ENCODE measurements around the gene ZNF835.
"Not testable (repeated sequence)": the region's sequence is repeated elsewhere in the genome, so short reads cannot be mapped to it uniquely, and the experiment has no call there.

DNA sequence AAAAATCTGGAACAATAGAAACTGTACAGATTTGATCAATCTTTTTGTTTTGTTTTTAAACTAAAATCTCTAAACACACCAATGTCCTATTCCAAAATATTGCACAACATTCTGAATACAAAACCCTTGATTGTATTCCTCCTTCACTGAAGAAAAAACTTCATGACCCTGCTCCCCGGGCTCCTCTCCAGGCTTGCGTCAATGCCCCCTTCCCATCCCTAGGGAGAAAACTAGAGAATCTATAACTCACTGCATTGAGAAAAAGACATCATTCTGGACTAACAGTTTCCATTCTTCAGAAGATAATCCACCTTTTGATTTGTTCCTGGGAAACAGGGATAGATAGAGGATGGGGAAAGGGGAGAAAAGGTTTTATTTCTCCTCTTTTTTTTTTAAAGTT, 1.1 kb upstream of the ZNF835 start:
- TF ChIP-seq, protein P1, sequence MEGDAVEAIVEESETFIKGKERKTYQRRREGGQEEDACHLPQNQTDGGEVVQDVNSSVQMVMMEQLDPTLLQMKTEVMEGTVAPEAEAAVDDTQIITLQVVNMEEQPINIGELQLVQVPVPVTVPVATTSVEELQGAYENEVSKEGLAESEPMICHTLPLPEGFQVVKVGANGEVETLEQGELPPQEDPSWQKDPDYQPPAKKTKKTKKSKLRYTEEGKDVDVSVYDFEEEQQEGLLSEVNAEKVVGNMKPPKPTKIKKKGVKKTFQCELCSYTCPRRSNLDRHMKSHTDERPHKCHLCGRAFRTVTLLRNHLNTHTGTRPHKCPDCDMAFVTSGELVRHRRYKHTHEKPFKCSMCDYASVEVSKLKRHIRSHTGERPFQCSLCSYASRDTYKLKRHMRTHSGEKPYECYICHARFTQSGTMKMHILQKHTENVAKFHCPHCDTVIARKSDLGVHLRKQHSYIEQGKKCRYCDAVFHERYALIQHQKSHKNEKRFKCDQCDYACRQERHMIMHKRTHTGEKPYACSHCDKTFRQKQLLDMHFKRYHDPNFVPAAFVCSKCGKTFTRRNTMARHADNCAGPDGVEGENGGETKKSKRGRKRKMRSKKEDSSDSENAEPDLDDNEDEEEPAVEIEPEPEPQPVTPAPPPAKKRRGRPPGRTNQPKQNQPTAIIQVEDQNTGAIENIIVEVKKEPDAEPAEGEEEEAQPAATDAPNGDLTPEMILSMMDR (IDR thresholded peaks at IDR 0.05 in 8 of 11, conservative IDR thresholded peaks at IDR 0.05 in 3 of 11), result not testable (repeated sequence)
- TF ChIP-seq POLR2AphosphoS5 (IDR thresholded peaks at IDR 0.05), result not testable (repeated sequence)
